ENCODE data around the gene JMJD7. TPM values are rescaled to one million over a fixed set of nuclear protein-coding genes. Genes with fewer than 3 reads are reported as not detected.
A peak's percentile ranks its signal among the peaks of the same experiment; 100 is the strongest.

Gene JMJD7
- total RNA-seq, 2 donors from 2014 or later, result 12.0 to 16.6 TPM

- peaks cover 14% of the 10 kb centered on the region for H3K4me1 Mint-ChIP-seq
- no peaks in the 10 kb centered on the region for H3K27me3 Mint-ChIP-seq
- H3K4me3 Mint-ChIP-seq, result no peak overlapping the region
- no peak for ATAC-seq (replicated peaks)
- no peak overlapping the region for H3K27ac Mint-ChIP-seq
- H3K36me3 Mint-ChIP-seq (ENCODE audit: low read depth), result no peaks in the 10 kb centered on the region
- H3K9me3 Mint-ChIP-seq, result no peaks in the 10 kb centered on the region
These were observed 39.1 kb downstream of the JMJD7 start for GRCh38 chr15:41866872-41867579.

- Mint-ChIP-seq H3K27ac (peak overlapping the region; percentile 49), H3K4me3 (no peak overlapping the region), H3K36me3 (ENCODE audit: low read depth) (no peaks in the 10 kb centered on the region), H3K27me3 (no peaks in the 10 kb centered on the region), H3K4me1 (peaks cover 23% of the 10 kb centered on the region), H3K9me3 (no peaks in the 10 kb centered on the region)
- ATAC-seq (replicated peaks), result no peak
These were observed 40.4 kb downstream of the JMJD7 start for GRCh38 chr15:41868321-41868720.

- ATAC-seq (replicated peaks), result no peak
- Mint-ChIP-seq H3K4me1 (peaks cover 23% of the 10 kb centered on the region), H3K9me3 (no peaks in the 10 kb centered on the region), H3K27me3 (no peaks in the 10 kb centered on the region), H3K36me3 (ENCODE audit: low read depth) (no peaks in the 10 kb centered on the region), H3K4me3 (peak overlapping the region; percentile 50), H3K27ac (peak overlapping the region; percentile 85)
These were observed 42.1 kb downstream of the JMJD7 start for GRCh38 chr15:41869770-41870688.

- Mint-ChIP-seq H3K27ac (peak overlapping the region; percentile 85), H3K4me1 (peaks cover 23% of the 10 kb centered on the region), H3K27me3 (no peaks in the 10 kb centered on the region), H3K36me3 (ENCODE audit: low read depth) (no peaks in the 10 kb centered on the region), H3K4me3 (peak overlapping the region; percentile 50), H3K9me3 (no peaks in the 10 kb centered on the region)
- peak; percentile 99 for ATAC-seq (replicated peaks)
These were observed 42.8 kb downstream of the JMJD7 start for GRCh38 chr15:41870689-41871081.

GRCh38 chr15:41871175-41871905, 43.4 kb downstream of the JMJD7 start:
- Mint-ChIP-seq H3K9me3 (no peaks in the 10 kb centered on the region), H3K4me3 (peak overlapping the region; percentile 50), H3K27me3 (no peaks in the 10 kb centered on the region), H3K27ac (peak overlapping the region; percentile 85), H3K4me1 (peaks cover 23% of the 10 kb centered on the region), H3K36me3 (ENCODE audit: low read depth) (no peaks in the 10 kb centered on the region)
- ATAC-seq (replicated peaks), result no peak

GRCh38 chr15:41872166-41872747, 44.4 kb downstream of the JMJD7 start:
- no peaks in the 10 kb centered on the region for H3K9me3 Mint-ChIP-seq
- no peak for ATAC-seq (replicated peaks)
- peak overlapping the region; percentile 64 for H3K27ac Mint-ChIP-seq
- peaks cover 23% of the 10 kb centered on the region for H3K4me1 Mint-ChIP-seq
- no peaks in the 10 kb centered on the region for H3K36me3 Mint-ChIP-seq (ENCODE audit: low read depth)
- no peak overlapping the region for H3K4me3 Mint-ChIP-seq
- H3K27me3 Mint-ChIP-seq, result no peaks in the 10 kb centered on the region

- Mint-ChIP-seq H3K27ac (peak overlapping the region; percentile 64), H3K4me1 (peaks cover 22% of the 10 kb centered on the region)
These were observed 45.8 kb downstream of the JMJD7 start for GRCh38 chr15:41873711-41874110.

GRCh38 chr15:41874736-41875135, 46.8 kb downstream of the JMJD7 start:
- Mint-ChIP-seq H3K4me3 (no peak overlapping the region), H3K27ac (no peak overlapping the region), H3K27me3 (no peaks in the 10 kb centered on the region), H3K9me3 (no peaks in the 10 kb centered on the region), H3K4me1 (peaks cover 19% of the 10 kb centered on the region), H3K36me3 (ENCODE audit: low read depth) (no peaks in the 10 kb centered on the region)
- no peak for ATAC-seq (replicated peaks)

More at GRCh38 chr15:41873711-41874110, 45.8 kb downstream of the JMJD7 start:
- no peaks in the 10 kb centered on the region for H3K9me3 Mint-ChIP-seq
- no peak overlapping the region for H3K4me3 Mint-ChIP-seq
- H3K36me3 Mint-ChIP-seq (ENCODE audit: low read depth), result no peaks in the 10 kb centered on the region
- H3K27me3 Mint-ChIP-seq, result no peaks in the 10 kb centered on the region
- no peak for ATAC-seq (replicated peaks)

GRCh38 chr15:41876007-41876406, 48.1 kb downstream of the JMJD7 start:
- Mint-ChIP-seq H3K27me3 (peaks cover 5% of the 10 kb centered on the region), H3K4me3 (no peak overlapping the region), H3K4me1 (peaks cover 11% of the 10 kb centered on the region), H3K36me3 (ENCODE audit: low read depth) (no peaks in the 10 kb centered on the region), H3K27ac (no peak overlapping the region), H3K9me3 (no peaks in the 10 kb centered on the region)
- ATAC-seq (replicated peaks), result no peak

GRCh38 chr15:41876689-41877088, 48.8 kb downstream of the JMJD7 start:
- peaks cover 10% of the 10 kb centered on the region for H3K27me3 Mint-ChIP-seq
- peaks cover 12% of the 10 kb centered on the region for H3K4me1 Mint-ChIP-seq

GRCh38 chr15:41877631-41878354, 49.9 kb downstream of the JMJD7 start:
- Mint-ChIP-seq H3K27ac (no peak overlapping the region), H3K27me3 (peaks cover 10% of the 10 kb centered on the region), H3K4me1 (peaks cover 6% of the 10 kb centered on the region), H3K9me3 (no peaks in the 10 kb centered on the region), H3K4me3 (no peak overlapping the region), H3K36me3 (ENCODE audit: low read depth) (no peaks in the 10 kb centered on the region)
- no peak for ATAC-seq (replicated peaks)

More at GRCh38 chr15:41876689-41877088, 48.8 kb downstream of the JMJD7 start:
- no peak for ATAC-seq (replicated peaks)
- Mint-ChIP-seq H3K9me3 (no peaks in the 10 kb centered on the region), H3K27ac (no peak overlapping the region), H3K4me3 (no peak overlapping the region), H3K36me3 (ENCODE audit: low read depth) (no peaks in the 10 kb centered on the region)

GRCh38 chr15:41878355-41878699, 50.4 kb downstream of the JMJD7 start:
- no peak overlapping the region for H3K27ac Mint-ChIP-seq
- ATAC-seq (replicated peaks), result no peak
- H3K4me3 Mint-ChIP-seq, result no peak overlapping the region
- H3K27me3 Mint-ChIP-seq, result peaks cover 10% of the 10 kb centered on the region
- peaks cover 4% of the 10 kb centered on the region for H3K4me1 Mint-ChIP-seq
- H3K9me3 Mint-ChIP-seq, result no peaks in the 10 kb centered on the region
- no peaks in the 10 kb centered on the region for H3K36me3 Mint-ChIP-seq (ENCODE audit: low read depth)

- Mint-ChIP-seq H3K4me1 (peaks cover 4% of the 10 kb centered on the region), H3K9me3 (no peaks in the 10 kb centered on the region), H3K27ac (no peak overlapping the region), H3K36me3 (ENCODE audit: low read depth) (no peaks in the 10 kb centered on the region), H3K4me3 (no peak overlapping the region), H3K27me3 (peaks cover 10% of the 10 kb centered on the region)
- ATAC-seq (replicated peaks), result no peak
These were observed 51.5 kb downstream of the JMJD7 start for GRCh38 chr15:41879321-41879845.
